Esophagus squamous epithelium (tissue), 5 donors: ENCODE measurements around the gene MCEE. TPM values are rescaled to one million over a fixed set of nuclear protein-coding genes. Genes with fewer than 3 reads are reported as not detected.

Experiments used
- DNase-seq: peaks from one replicate; lab custom pipeline; 2025; lab: John Stamatoyannopoulos, UW
- H3K27ac ChIP-seq, 4 donors: fragments of 200-600 bp; sonication (generic); one replicate each; pipeline ENCODE4 v1.5.1; 2016 to 2019; ENCODE audit warnings: mild to moderate bottlenecking in 1 of 4
- H3K27me3 ChIP-seq, 4 donors: fragments of 200-600 bp; sonication (generic); 1 replicate in 3 of 4; 2 replicates in 1 of 4; pipeline versions ENCODE4 v1.5.1 to v1.6.0; 2017 to 2021; ENCODE audit warnings: antibody characterized with exemption in 1 of 4
- H3K36me3 ChIP-seq, 3 donors: fragments of 200-600 bp; sonication (generic); one replicate each; pipeline ENCODE4 v1.5.1; 2016 to 2019
- H3K4me1 ChIP-seq, 3 donors: fragments of 200-600 bp; sonication (generic); one replicate each; pipeline ENCODE4 v1.5.1; 2017 to 2019
- H3K4me3 ChIP-seq, 4 donors: fragments of 200-600 bp; sonication (generic); 1 replicate in 3 of 4; 2 replicates in 1 of 4; pipeline ENCODE4 v1.5.1; 2016 to 2019; ENCODE audit warnings: mild to moderate bottlenecking in 2 of 4, moderate library complexity in 1 of 4
- H3K9me3 ChIP-seq, 3 donors: fragments of 200-600 bp; sonication (generic); one replicate each; pipeline ENCODE4 v1.5.1; 2016 to 2019
- CTCF ChIP-seq, 6 experiments: fragments of 450-650 bp in 4 of 6; fragments of 200-600 bp in 2 of 6; sonication (generic) in 2 of 6; IDR thresholded peaks; one replicate each; pipeline ENCODE4 v1.5.1; 2016 to 2019; ENCODE audit warnings: antibody characterized with exemption in 6 of 6, mild to moderate bottlenecking in 4 of 6, moderate library complexity in 4 of 6
- POLR2A ChIP-seq, 4 donors: fragments of 450-650 bp; IDR thresholded peaks; one replicate each; pipeline ENCODE4 v1.6.1; 2017; ENCODE audit warnings: antibody characterized with exemption in 4 of 4, mild to moderate bottlenecking in 4 of 4, moderate library complexity in 3 of 4
- WGBS, 2 donors: methylation state at CpG; one replicate each; pipeline ENCODE4 v1.1.5; 2018; 5-methylcytosine and 5-hydroxymethylcytosine counted together
- intact Hi-C: fragments of 100-400 bp; cut with DNase I; formaldehyde crosslinking; loops from one replicate; pipeline ENCODE4 v1.15.0; 2022
- total RNA-seq, 4 donors: library from RNA; depleted of rRNA; stranded (reverse); fragments of >200 nt; gene quantifications; one replicate each; pipeline ENCODE4 v1.1.0, GENCODE V29; 2016
- donor health status: DM: yes; HTN: yes; CAD: no.

Gene MCEE
- total RNA-seq, 4 donors from 2014 or later, result 18.9 to 26.5 (median 21.6) TPM

GRCh38 chr2:71129114-71129901 lies 721 bp downstream of the MCEE start:
- peak overlapping the region; percentile 92 to 99 (median 97) for H3K27ac ChIP-seq
- peaks cover 13 to 53% (median 26%) of the 10 kb centered on the region in 3 donors for H3K4me1 ChIP-seq
- TF ChIP-seq CTCF (IDR thresholded peaks at IDR 0.05) (no peak), POLR2A (IDR thresholded peaks at IDR 0.05) (no peak)
- H3K9me3 ChIP-seq, result no peaks in the 10 kb centered on the region
- no peak for DNase-seq
- H3K36me3 ChIP-seq, result peaks cover 0 to 18% (median 0%) of the 10 kb centered on the region in 3 donors
- 2% methylated on average over 17 to 18 of the region's 18 CpGs for WGBS, 2 donors
- intact Hi-C loops, result no loop called here
- H3K4me3 ChIP-seq, result peak overlapping the region; percentile 77 to 97 (median 80)
- H3K27me3 ChIP-seq, result no peaks in the 10 kb centered on the region

- no peak overlapping the region for H3K27ac ChIP-seq
- no peaks in the 10 kb centered on the region for H3K27me3 ChIP-seq
- H3K36me3 ChIP-seq, result peaks cover 0 to 23% (median 0%) of the 10 kb centered on the region in 3 donors
- intact Hi-C loops, result no loop called here
- H3K9me3 ChIP-seq, result no peaks in the 10 kb centered on the region
- WGBS, 2 donors, result 54 to 64% methylated on average over 3 of the region's 3 CpGs
- DNase-seq, result no peak
- TF ChIP-seq POLR2A (IDR thresholded peaks at IDR 0.05) (no peak), CTCF (IDR thresholded peaks at IDR 0.05) (no peak)
- no peak overlapping the region for H3K4me3 ChIP-seq
- H3K4me1 ChIP-seq, result peaks cover 13 to 44% (median 28%) of the 10 kb centered on the region in 3 donors
Observed at GRCh38 chr2:71126957-71127356, 3.1 kb downstream of the MCEE start.

- Histone ChIP-seq H3K36me3 (peaks cover 0 to 36% (median 0%) of the 10 kb centered on the region in 3 donors), H3K9me3 (no peaks in the 10 kb centered on the region), H3K27ac (no peak overlapping the region), H3K4me1 (peaks cover 13 to 39% (median 19%) of the 10 kb centered on the region in 3 donors), H3K4me3 (no peak overlapping the region), H3K27me3 (no peaks in the 10 kb centered on the region)
- WGBS, 2 donors, result 89 to 93% methylated on average over 7 of the region's 7 CpGs
- intact Hi-C loops, result no loop called here
- DNase-seq, result no peak
- TF ChIP-seq POLR2A (IDR thresholded peaks at IDR 0.05), result no peak
- TF ChIP-seq CTCF (IDR thresholded peaks at IDR 0.05), result no peak
Observed at GRCh38 chr2:71125506-71126294, 4.3 kb downstream of the MCEE start.

- WGBS, 2 donors, result 53 to 79% methylated on average over 5 to 7 of the region's 7 CpGs
Observed at GRCh38 chr2:71122387-71123298, 7.4 kb downstream of the MCEE start.

More at GRCh38 chr2:71122387-71123298, 7.4 kb downstream of the MCEE start:
- TF ChIP-seq POLR2A (IDR thresholded peaks at IDR 0.05) (no peak), CTCF (IDR thresholded peaks at IDR 0.05) (no peak)
- H3K9me3 ChIP-seq, result no peaks in the 10 kb centered on the region
- H3K36me3 ChIP-seq, result peaks cover 0 to 65% (median 0%) of the 10 kb centered on the region in 3 donors
- H3K27me3 ChIP-seq, result no peaks in the 10 kb centered on the region
- intact Hi-C loops, result no loop called here
- peak overlapping the region; percentile 14 to 68 (median 36) for H3K27ac ChIP-seq
- H3K4me3 ChIP-seq, result no peak overlapping the region
- no peak for DNase-seq
- H3K4me1 ChIP-seq, result peaks cover 0 to 47% (median 8%) of the 10 kb centered on the region in 3 donors
